Mesodermal cell (in vitro differentiated cells): ENCODE data around the gene RAMP2.
A peak's percentile ranks its signal among the peaks of the same experiment; 100 is the strongest.
"Not testable (repeated sequence)": the region's sequence is repeated elsewhere in the genome, so short reads cannot be mapped to it uniquely, and the experiment has no call there.

Source experiments
- H3K27ac ChIP-seq: 2 replicates; pipeline ENCODE4 v1.7.0; 2013; ENCODE audit warnings: mild to moderate bottlenecking, low read depth, low read length, moderate library complexity; ENCODE audit not compliant: severe bottlenecking
- H3K36me3 ChIP-seq: 2 replicates; pipeline ENCODE4 v1.7.1; 2013; ENCODE audit warnings: mild to moderate bottlenecking, low read length, moderate library complexity; ENCODE audit not compliant: control insufficient read depth, insufficient read depth
- H3K4me1 ChIP-seq: one replicate; pipeline ENCODE4 v1.7.1; 2013; ENCODE audit warnings: mild to moderate bottlenecking, low read length; ENCODE audit not compliant: insufficient read depth, control insufficient read depth, poor library complexity, severe bottlenecking
- H3K4me3 ChIP-seq: 2 replicates; pipeline ENCODE4 v1.7.0; 2013; ENCODE audit warnings: low read length, control low read depth, mild to moderate bottlenecking; ENCODE audit not compliant: insufficient read depth, poor library complexity, severe bottlenecking; ENCODE audit errors: extremely low read depth
- H3K9me3 ChIP-seq: 2 replicates; pipeline ENCODE4 v1.7.1; 2013; ENCODE audit warnings: mild to moderate bottlenecking, low read length, moderate library complexity; ENCODE audit not compliant: control insufficient read depth
- WGBS, 2 experiments: methylation state at CpG; one replicate each; pipeline ENCODE4 v1.1.5; 2013; ENCODE audit warnings: missing lambda C conversion rate in 2 of 2; ENCODE audit not compliant: insufficient coverage in 2 of 2; 5-methylcytosine and 5-hydroxymethylcytosine counted together

RAMP2 gene

DNA sequence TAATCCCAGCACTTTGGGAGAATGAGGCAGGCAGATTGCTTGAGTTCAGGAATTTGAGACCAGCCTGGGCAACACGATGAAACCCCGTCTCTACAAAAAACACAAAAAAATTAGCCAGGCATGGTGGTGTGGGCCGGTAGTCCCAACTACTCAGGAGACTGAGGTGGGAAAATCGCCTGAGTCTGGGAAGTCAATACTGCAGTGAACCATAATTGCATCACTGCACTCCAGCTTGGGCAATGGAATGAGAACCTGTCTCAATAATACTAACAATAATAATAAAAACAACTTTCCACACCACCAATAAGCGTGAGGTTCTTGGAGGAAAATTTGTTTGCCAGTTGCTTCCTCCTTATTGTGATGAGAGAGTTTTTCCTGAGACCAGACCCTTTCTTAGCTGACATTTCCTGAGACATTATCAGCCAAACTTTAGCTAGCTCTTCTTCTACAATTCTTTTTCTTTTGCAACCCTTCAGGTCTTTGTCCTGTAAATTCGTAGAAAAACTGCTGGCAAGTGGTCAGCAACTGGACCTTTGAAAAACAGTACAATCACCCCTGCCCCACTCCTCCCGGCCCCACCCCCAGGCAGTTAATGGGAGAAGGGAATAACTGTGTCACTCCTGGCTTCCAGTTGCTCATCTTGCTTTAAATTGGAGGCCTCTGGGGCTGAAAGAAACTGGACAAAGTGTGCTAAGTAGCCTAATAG lies 12.7 kb upstream of the RAMP2 start:
- peaks cover 5% of the 10 kb centered on the region for H3K9me3 ChIP-seq

DNA sequence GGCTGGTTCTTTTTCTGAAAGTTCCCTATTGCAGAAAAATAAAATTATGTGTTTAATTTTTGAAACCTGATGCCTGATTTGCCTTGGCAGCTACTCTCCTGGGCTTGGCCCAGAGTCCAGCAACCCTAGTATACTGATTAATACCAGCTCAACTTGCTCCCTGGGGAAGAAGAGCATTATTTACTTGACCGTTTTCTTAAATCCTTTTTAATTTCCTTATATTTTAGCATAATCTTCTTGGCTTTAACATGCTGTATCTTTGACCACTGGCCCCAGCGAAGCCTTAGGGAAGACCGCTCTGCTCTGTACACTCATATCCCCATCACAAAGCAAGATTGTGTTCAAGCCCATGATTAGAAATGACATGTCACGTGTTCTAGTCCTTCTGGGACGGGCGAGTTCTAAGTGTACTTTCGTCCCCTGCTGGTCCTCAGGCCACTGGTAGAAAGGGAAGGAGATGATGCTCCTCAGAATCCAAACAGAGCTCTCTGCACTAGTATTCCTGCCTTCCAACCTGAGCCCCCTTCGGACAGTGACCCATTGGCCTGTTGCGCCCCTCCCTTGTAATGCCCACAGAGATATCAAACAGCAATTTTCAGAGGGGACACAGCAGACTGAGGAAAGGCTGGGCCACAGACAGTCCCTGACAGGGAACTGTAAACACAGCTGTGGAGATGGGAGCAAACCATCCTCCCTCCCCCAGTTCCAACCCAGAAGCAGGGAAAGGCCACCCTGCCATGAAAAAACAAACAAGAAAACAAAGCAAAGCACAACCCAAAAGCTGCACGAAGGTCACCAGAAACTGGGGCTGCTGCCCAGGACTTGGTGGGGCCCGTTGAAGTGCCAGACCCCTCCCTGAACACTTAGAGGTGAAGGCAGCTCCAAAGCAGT lies 11.9 kb upstream of the RAMP2 start:
- peaks cover 5% of the 10 kb centered on the region for H3K9me3 ChIP-seq
- H3K4me1 ChIP-seq: peaks cover 3% of the 10 kb centered on the region
- no peak overlapping the region for H3K27ac ChIP-seq
- no peak overlapping the region for H3K4me3 ChIP-seq
- H3K36me3 ChIP-seq: no peaks in the 10 kb centered on the region
- 89 to 94% methylated on average over 4 to 8 of the region's 11 CpGs for WGBS, 2 experiments

More for the DNA sequence above, 12.7 kb upstream of the RAMP2 start:
- Histone ChIP-seq H3K4me1 (peaks cover 8% of the 10 kb centered on the region), H3K36me3 (no peaks in the 10 kb centered on the region), H3K4me3 (no peak overlapping the region), H3K27ac (no peak overlapping the region)
- WGBS, 2 experiments: 51 to 73% methylated on average over 3 to 4 of the region's 7 CpGs

DNA sequence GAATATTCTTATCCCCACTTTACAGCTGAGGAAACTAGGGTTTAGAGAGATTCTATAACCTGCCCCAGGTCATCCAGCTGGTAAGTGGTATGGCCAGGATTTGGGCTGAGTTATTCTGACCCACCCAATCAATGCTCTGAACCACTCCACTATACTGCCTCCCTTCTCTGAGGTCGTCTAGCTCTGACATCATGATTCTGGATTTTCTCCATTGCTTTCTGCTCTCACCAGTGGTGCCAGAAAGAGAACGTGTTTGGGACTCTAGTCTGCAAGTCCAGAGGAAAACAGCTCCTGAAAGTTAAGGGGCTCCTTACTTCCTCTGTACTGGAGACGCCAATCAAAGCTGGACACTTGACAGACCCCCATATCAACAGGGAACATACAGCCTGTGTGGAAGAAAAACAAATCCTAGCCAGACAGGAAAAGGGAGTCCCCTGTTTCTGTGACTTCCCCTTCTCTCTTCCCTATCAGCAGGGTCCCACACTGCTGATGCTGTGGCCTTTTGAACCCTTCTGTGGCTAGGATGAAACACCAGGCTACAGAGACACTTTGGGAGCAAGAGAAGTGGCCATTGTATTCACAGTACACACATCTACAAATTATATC lies 10.2 kb upstream of the RAMP2 start:
- peaks cover 3% of the 10 kb centered on the region for H3K4me1 ChIP-seq
- no peak overlapping the region for H3K4me3 ChIP-seq
- H3K9me3 ChIP-seq: no peaks in the 10 kb centered on the region
- H3K27ac ChIP-seq: no peak overlapping the region
- WGBS, 2 experiments: 88 to 93% methylated on average over 3 of the region's 3 CpGs
- no peaks in the 10 kb centered on the region for H3K36me3 ChIP-seq

DNA sequence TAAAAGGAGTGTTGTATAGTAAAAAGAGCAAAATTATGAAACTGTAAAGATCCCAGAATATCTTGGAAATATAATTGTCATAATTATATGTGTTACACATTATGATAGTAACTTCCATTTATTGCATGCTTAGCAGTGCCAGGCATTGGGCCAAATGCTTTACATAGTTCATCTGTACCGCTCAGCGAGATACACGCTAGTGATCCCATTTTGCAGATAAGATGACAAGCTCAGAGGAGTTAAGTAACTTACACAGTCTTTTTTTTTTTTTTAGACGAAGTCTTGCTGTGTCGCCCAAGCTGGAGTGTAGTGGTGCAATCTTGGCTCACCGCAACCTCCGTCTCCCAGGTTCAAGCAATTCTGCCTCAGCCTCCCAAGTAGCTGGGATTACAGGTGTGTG lies 9.4 kb upstream of the RAMP2 start:
- Histone ChIP-seq H3K4me3 (no peak overlapping the region), H3K27ac (no peak overlapping the region), H3K9me3 (no peaks in the 10 kb centered on the region), H3K4me1 (peaks cover 3% of the 10 kb centered on the region), H3K36me3 (no peaks in the 10 kb centered on the region)
- WGBS, 2 experiments: 86 to 100% methylated on average over 3 of the region's 7 CpGs

DNA sequence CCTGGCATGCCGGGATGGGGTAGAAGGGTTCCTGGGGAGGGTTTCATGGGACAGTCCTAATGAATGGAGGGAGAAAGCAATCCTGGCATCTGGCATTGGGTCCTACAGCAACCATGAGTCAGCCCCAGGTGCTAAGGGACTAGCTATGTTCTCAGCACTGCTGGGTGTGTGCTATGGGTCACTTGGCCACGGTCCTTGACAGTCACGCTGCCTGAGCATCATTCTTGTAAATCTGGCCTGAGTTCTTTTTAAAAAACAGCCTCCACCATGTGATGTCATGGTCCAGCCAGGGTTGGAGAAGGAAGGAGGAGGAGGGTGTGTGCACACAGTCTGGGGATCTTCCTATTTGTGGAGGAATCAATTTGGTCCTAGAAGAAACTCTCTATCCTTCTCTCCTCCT lies 6.2 kb upstream of the RAMP2 start:
- Histone ChIP-seq H3K4me1 (peaks cover 3% of the 10 kb centered on the region), H3K9me3 (no peaks in the 10 kb centered on the region), H3K4me3 (no peak overlapping the region), H3K36me3 (no peaks in the 10 kb centered on the region), H3K27ac (no peak overlapping the region)
- 89 to 94% methylated on average over 3 of the region's 3 CpGs for WGBS, 2 experiments

DNA sequence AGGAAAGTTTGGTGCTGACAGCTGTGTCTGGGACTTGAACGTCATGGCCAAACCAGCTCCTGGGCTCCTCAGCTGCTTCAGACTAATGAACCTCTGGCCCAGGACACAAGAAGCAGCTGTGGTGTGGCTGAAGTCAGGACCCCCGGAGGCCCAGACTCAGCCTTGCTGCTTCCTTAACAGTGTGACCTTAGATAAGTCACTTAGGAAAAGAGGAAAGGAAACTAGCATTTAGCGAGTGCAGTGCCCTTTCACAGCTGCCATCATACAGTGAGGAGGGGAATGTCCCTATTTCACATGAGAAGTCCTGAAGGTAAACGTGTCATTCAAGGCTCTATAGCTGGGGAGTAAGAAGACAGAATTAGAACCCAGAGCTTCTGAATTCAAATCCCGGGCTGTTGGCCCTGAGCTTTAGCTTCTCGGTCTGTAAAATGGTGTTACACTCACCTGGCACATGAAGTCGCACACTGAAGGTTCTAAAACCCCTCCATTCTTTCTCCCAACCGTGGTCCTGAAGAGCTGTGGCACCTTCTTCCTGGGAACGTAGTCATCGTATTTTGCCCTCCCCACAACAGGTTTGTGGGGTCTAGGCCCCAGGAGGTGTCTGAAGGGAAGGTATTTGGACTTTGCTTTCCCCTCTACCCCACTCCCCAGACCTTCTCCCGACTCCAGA lies 910 bp upstream of the RAMP2 start:
- H3K9me3 ChIP-seq: no peaks in the 10 kb centered on the region
- peaks cover 26% of the 10 kb centered on the region for H3K4me1 ChIP-seq
- 74 to 86% methylated on average over 7 to 8 of the region's 11 CpGs for WGBS, 2 experiments
- no peak overlapping the region for H3K27ac ChIP-seq
- H3K36me3 ChIP-seq: no peaks in the 10 kb centered on the region
- H3K4me3 ChIP-seq: no peak overlapping the region

DNA sequence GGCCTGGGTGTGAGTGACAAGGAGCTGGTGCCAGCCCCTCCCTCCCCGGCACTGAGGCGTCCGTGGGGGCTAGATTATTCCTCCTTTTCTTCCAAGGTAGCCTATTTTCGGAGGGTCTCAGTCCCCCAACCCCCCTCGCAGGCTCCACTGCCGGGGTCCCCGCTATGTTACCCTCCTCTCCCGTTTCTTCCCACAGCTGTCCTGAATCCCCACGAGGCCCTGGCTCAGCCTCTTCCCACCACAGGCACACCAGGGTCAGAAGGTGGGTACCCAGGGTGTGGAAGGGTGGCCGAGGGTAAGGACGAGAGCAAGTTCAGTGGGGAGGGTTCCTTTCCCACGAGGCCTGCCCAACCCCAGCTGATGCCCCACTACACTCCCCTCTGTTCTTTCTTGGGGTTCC lies 611 bp downstream of the RAMP2 start:
- peak overlapping the region; percentile 46 for H3K4me3 ChIP-seq
- no peak overlapping the region for H3K27ac ChIP-seq

DNA sequence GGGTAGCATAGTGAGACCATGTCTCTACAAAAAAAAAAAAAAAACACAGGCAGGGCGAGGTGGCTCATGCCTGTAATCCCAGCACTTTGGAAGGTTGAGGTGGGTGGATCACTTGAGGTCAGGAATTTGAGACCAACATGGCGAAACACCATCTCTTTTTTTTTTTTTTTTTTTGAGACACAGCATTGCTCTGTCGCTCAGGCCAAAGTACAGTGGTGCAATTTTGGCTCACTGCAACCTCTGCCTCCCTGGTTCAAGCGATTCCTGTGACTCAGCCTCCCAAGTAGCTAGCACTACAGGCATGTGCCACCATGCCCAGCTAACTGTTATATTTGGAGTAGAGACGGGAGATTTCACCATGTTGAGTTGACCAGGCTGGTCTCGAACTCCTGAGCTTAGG lies 5.1 kb downstream of the RAMP2 start:
- Histone ChIP-seq H3K4me1 (peaks cover 19% of the 10 kb centered on the region), H3K4me3 (no peak overlapping the region)
- WGBS, 2 experiments: 93 to 96% methylated on average over 3 to 5 of the region's 6 CpGs

More for the DNA sequence above, 611 bp downstream of the RAMP2 start:
- Histone ChIP-seq H3K36me3 (no peaks in the 10 kb centered on the region), H3K4me1 (peaks cover 26% of the 10 kb centered on the region), H3K9me3 (no peaks in the 10 kb centered on the region)
- 83 to 85% methylated on average over 7 of the region's 12 CpGs for WGBS, 2 experiments

DNA sequence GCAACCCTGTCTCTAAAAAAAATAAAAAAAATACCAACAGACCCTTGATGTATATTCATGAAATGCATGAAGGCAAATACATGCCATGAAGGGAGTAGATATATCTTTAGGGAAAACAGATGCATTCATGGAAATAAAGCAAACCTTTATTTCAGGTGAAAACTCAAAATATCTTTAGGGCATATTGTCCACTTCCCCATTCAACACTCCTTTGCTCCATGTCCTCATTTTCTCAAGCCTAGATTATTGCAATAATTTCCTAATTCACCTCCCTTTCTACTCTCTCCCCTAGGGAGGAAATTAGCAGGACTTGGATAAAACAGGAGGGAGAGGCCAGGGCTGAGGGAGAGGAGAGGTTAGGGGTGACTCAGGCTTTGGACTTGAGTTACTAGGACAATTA lies 6.5 kb downstream of the RAMP2 start:
- Histone ChIP-seq H3K4me1 (peaks cover 13% of the 10 kb centered on the region), H3K27ac (no peak overlapping the region), H3K36me3 (no peaks in the 10 kb centered on the region), H3K9me3 (no peaks in the 10 kb centered on the region), H3K4me3 (no peak overlapping the region)

More for the DNA sequence above, 5.1 kb downstream of the RAMP2 start:
- Histone ChIP-seq H3K27ac (no peak overlapping the region), H3K36me3 (no peaks in the 10 kb centered on the region), H3K9me3 (no peaks in the 10 kb centered on the region)

DNA sequence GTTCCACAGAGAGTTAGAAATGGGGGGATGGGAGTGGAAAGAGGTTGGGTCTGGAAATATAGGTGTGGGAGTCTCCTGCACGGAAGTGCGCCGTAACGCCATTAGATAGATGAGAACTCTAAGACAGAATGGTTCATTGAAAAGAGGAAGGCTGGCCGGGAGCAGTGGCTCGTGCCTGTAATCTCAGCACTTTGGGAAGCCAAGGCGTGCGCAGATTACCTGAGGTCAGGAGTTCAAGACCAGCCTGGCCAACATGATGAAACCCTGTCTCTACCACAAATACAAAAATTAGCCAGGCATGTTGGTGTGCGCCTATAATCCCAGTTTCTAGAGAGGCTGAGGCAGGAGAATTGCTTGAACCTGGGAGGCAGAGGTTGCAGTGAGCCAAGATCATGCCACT lies 7.0 kb downstream of the RAMP2 start:
- H3K27ac ChIP-seq, H3K9me3 ChIP-seq, H3K36me3 ChIP-seq, H3K4me3 ChIP-seq: not testable (repeated sequence)
- peaks cover 12% of the 10 kb centered on the region for H3K4me1 ChIP-seq
- 91 to 97% methylated on average over 4 to 8 of the region's 9 CpGs for WGBS, 2 experiments
